ENCODE results near the gene RIMBP2. TPM values are rescaled to one million over a fixed set of nuclear protein-coding genes. Genes with fewer than 3 reads are reported as not detected.

Gene RIMBP2
- total RNA-seq, 1 donor from 2014 or later: 20.5 TPM

GRCh38 chr12:130555221-130555620, 160.9 kb downstream of the RIMBP2 start:
- H3K9me3 Mint-ChIP-seq (ENCODE audit: unreplicated experiment): peaks cover 2% of the 10 kb centered on the region
- TF ChIP-seq CTCF (IDR thresholded peaks at IDR 0.05; ENCODE audit: partially characterized antibody, unreplicated experiment): no peak
- no peak for DNase-seq
- peaks cover 13% of the 10 kb centered on the region for H3K36me3 Mint-ChIP-seq (ENCODE audit: unreplicated experiment)
- H3K27ac Mint-ChIP-seq (ENCODE audit: unreplicated experiment): no peak overlapping the region
- no peak overlapping the region for H3K4me3 Mint-ChIP-seq (ENCODE audit: unreplicated experiment)
- peaks cover 4% of the 10 kb centered on the region for H3K4me1 Mint-ChIP-seq (ENCODE audit: low read depth, unreplicated experiment)
- H3K27me3 Mint-ChIP-seq (ENCODE audit: unreplicated experiment): peaks cover 2% of the 10 kb centered on the region

DNA sequence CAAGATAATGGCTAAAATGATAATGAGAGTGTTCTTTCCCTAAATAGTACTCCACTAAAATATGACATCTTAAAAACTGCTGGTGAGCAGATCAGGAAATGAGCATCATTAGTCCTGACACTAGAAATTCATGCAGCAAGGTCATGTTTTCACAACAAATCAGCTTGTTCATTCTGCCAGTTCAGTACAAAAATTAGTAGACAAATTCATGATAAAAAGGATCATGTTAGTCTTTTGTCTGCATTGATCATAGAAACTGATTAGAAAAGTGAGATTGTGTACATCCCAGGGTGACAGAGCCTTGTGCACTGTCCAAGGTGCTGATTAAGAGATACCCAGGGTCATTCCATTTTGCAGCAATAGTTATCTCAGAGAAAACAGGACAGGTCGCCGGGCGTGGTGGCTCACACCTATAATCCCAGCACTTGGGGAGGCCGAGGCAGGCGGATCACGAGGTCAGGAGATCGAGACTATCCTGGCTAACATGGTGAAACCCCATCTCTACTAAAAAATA, 163.6 kb downstream of the RIMBP2 start:
- Mint-ChIP-seq H3K9me3 (ENCODE audit: unreplicated experiment) (no peaks in the 10 kb centered on the region), H3K36me3 (ENCODE audit: unreplicated experiment) (peaks cover 21% of the 10 kb centered on the region), H3K27me3 (ENCODE audit: unreplicated experiment) (peaks cover 2% of the 10 kb centered on the region), H3K27ac (ENCODE audit: unreplicated experiment) (no peak overlapping the region), H3K4me3 (ENCODE audit: unreplicated experiment) (no peak overlapping the region), H3K4me1 (ENCODE audit: low read depth, unreplicated experiment) (no peaks in the 10 kb centered on the region)
- no peak for DNase-seq
- TF ChIP-seq CTCF (IDR thresholded peaks at IDR 0.05; ENCODE audit: partially characterized antibody, unreplicated experiment): no peak

DNA sequence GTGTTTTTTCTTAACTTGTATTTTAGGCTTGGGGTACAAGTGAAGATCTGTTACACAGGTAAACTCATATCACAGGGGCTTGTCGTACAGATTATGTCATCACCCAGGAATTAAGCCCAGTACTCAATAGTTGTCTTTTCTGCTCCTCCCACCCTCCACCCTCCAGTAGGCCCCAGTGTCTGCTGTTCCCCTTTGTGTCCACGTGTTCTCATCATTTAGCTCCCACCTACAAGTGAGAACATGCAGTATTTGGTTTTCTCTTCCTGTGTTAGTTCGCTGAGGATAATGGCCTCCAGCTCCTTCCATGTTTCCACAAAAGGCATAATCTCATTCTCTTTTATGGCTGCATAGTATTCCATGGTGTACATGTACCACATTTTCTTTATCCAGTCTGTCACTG, 166.7 kb downstream of the RIMBP2 start:
- Mint-ChIP-seq H3K4me1 (ENCODE audit: low read depth, unreplicated experiment) (no peaks in the 10 kb centered on the region), H3K27ac (ENCODE audit: unreplicated experiment) (no peak overlapping the region), H3K4me3 (ENCODE audit: unreplicated experiment) (no peak overlapping the region), H3K36me3 (ENCODE audit: unreplicated experiment) (peaks cover 16% of the 10 kb centered on the region), H3K9me3 (ENCODE audit: unreplicated experiment) (peaks cover 3% of the 10 kb centered on the region), H3K27me3 (ENCODE audit: unreplicated experiment) (no peaks in the 10 kb centered on the region)
- no peak for DNase-seq
- no peak for TF ChIP-seq CTCF (IDR thresholded peaks at IDR 0.05; ENCODE audit: partially characterized antibody, unreplicated experiment)

GRCh38 chr12:130547480-130548155, 168.5 kb downstream of the RIMBP2 start:
- no peak overlapping the region for H3K4me3 Mint-ChIP-seq (ENCODE audit: unreplicated experiment)
- H3K27ac Mint-ChIP-seq (ENCODE audit: unreplicated experiment): no peak overlapping the region
- peaks cover 3% of the 10 kb centered on the region for H3K9me3 Mint-ChIP-seq (ENCODE audit: unreplicated experiment)
- peaks cover 16% of the 10 kb centered on the region for H3K36me3 Mint-ChIP-seq (ENCODE audit: unreplicated experiment)
- no peak for TF ChIP-seq CTCF (IDR thresholded peaks at IDR 0.05; ENCODE audit: partially characterized antibody, unreplicated experiment)
- DNase-seq: no peak
- no peaks in the 10 kb centered on the region for H3K27me3 Mint-ChIP-seq (ENCODE audit: unreplicated experiment)
- H3K4me1 Mint-ChIP-seq (ENCODE audit: low read depth, unreplicated experiment): no peaks in the 10 kb centered on the region

DNA sequence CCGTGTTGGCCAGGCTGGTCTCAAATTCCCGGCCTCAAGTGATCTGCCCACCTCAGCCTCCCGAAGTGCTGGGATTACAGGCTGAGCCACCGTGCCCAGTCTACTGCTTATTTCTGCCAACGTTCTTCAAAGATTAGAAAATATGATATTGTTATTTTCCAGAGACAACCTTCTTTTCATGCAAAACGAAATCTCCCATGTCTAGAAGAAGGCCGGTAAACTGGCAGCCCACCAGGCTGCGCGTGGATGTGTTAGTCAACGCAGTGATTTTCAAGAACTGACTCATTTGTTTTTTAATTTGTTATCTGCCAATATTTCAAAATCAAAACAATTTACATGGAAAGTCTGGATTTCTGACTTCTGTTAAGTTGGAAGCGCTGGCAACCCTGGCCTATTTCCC, 169.6 kb downstream of the RIMBP2 start:
- no peak overlapping the region for H3K4me3 Mint-ChIP-seq (ENCODE audit: unreplicated experiment)
- no peak for DNase-seq
- peaks cover 20% of the 10 kb centered on the region for H3K36me3 Mint-ChIP-seq (ENCODE audit: unreplicated experiment)
- H3K4me1 Mint-ChIP-seq (ENCODE audit: low read depth, unreplicated experiment): no peaks in the 10 kb centered on the region
- peaks cover 6% of the 10 kb centered on the region for H3K9me3 Mint-ChIP-seq (ENCODE audit: unreplicated experiment)
- H3K27ac Mint-ChIP-seq (ENCODE audit: unreplicated experiment): no peak overlapping the region
- no peak for TF ChIP-seq CTCF (IDR thresholded peaks at IDR 0.05; ENCODE audit: partially characterized antibody, unreplicated experiment)
- H3K27me3 Mint-ChIP-seq (ENCODE audit: unreplicated experiment): no peaks in the 10 kb centered on the region

Data from glutamatergic neuron (in vitro differentiated cells).